GM19438 (cell line): ENCODE measurements around the gene L2HGDH.

Experiments used
- ATAC-seq: cut with Tn5 transposase; IDR thresholded peaks from one replicate; pipeline ENCODE4 v1.9.1; 2021; ENCODE audit warnings: low read depth; ENCODE audit not compliant: unreplicated experiment

The L2HGDH gene

GRCh38 chr14:50231475-50232275, 80.4 kb downstream of the L2HGDH start, which contains the start of gene SOS2:
Gene SOS2, minus strand, starts transcription at chr14:50231578. Its CDS starts 295 bp downstream, at chr14:50231283.
- peak; percentile 85 for ATAC-seq

DNA sequence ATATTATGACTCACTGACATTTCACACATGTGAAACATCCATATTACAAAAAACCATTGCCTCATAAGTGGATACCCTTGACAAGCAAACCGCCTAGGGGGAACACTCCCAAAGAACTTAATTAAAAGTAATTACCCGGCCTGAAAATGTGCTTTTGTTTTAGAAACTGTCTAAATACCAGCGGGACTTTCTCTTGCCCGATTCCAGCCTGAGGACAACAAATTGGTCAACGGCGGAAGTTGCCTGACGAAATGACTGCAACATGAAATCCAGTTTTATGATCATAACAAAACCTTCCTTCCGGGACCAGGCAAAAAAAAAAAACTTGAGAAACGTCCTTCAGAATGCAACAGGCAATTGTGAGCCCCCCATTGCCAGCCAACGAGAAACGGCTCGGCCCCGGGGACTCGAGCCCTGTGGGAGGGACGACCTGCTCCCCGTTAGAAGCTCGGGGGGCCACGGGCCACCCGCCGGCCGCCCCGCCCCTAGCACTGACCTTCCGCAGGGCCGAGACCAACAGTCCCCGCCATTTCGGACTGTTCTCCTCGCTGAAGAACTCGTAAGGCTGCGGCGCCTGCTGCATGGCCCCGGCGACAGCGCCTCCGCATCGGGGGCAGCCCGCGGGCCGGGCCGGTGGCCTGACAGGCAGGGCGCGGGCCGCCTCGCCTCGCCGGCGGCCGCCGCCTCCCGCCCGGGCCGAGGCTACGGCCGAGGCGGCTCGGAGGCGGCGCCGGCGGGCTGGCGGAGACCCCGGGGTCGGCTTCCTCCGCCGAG, 81.1 kb downstream of the L2HGDH start:
- ATAC-seq = peak; percentile 33

DNA sequence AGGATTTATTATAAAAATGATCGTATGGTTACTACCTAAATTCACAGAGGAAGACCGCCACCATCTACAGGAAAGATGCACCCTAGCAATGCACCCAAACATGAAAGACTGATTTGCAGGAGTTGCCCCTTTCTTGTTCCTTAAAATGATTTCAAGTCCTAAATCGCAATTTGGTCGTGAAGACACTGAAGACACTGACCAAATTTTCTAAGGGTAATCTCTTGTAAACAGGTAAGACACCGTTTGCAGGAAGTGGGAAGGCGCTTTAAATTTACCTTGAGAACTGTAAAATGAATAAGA, 81.7 kb downstream of the L2HGDH start:
- no peak for ATAC-seq

DNA sequence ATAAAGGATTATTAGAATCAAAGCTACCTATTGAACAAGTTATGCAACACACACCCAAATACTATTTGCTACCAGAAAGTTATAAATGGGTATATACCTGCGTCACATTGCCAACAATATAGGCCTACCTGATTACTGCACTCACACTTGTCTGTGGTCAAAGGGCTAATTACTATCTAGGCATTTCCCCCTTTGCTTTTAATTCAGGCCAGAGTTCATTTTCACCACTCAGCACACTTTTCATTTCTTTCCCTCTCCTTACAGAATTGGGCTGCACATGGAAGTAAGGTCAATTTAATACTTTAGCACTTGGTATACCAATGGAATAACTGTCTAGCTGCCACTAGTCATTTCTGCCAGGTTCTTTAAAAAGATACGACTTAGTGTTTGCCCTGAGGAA, 82.3 kb downstream of the L2HGDH start:
- ATAC-seq = no peak

GRCh38 chr14:50228313-50228712, 83.7 kb downstream of the L2HGDH start:
- ATAC-seq = no peak

GRCh38 chr14:50225974-50226297, 86.1 kb downstream of the L2HGDH start:
- no peak for ATAC-seq

DNA sequence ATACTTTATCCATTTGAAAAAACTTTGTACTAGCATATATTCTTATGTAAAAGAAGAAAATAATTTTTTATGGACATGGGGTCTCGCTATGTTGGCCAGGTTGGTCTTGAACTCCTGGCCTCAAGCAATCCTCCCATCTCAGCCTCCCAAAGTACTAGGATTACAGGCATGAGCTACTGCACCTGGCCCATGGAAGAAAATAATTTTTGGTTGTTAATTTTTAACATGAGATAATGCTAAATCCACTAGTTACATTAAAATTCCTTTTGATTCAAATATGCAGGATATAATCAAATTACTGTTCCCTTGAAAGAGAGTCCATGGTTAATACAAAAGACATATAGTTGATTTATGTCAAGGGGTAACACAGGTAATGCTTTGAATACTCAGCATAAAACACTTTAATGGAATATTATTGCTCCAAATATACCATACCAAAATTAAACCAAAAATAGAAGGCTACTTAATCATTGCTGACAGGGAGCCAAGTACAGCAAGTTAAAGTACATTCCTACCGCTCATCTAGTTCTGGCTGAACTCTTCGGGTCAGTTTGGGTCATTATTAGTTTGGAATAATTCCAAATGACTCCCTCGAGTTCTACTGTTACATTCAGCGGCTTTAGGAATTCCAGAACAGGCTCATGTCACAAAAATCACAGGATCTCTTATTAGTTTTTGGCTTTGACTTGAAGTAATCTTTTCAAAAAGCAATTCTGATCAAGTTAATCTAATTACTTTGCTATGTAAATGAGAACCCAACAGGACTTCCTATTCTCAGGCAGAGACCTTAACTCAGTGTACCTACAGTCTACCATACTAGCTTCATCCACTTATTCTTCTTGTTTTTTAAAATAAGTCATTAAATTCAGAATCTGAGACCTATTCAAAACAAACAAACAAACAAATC, 86.7 kb downstream of the L2HGDH start:
- no peak for ATAC-seq

DNA sequence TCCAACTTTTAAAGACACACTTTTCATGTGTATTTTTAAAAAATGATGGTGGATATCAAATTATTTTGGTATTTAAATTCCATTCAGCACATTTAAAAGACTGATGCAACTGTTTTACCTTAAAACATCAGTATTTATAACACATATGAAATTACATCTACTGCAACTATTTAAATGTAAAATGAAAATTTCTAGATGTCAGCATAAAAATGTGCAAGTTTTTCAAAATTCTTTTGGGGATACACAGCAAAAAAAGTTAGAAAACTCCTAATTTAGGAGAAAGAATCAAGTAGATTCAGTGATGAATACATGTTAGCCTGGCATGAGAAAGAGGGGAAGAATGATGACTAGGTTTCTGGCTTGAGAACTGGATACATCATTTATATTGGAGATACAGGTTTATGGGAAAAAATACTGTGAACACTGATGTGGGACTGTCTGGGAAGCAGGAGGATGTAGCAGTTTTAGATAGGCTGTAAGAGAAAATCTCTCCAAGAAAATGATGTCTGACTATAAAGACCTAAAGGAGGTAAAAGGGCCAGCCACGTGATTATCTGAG, 89.9 kb downstream of the L2HGDH start:
- no peak for ATAC-seq

DNA sequence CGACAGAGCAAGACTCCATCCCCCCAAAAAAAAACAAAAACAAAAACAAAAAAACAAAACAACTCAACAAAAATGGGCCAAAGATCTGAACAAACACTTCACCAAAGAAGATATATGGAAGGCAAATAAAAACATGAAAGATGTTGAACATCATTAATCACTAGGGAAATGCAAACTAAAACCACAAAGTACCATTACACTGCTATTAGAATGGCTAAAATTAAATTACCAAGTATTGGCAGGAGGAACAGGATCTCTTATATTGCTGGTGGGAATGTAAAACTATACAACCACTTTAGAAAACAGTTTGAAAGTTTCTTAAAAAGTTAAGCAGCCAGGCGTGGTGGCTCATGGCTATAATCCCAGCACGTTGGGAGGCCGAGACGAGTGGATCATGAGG, 93.5 kb downstream of the L2HGDH start:
- no peak for ATAC-seq

GRCh38 chr14:50215416-50215815, 96.6 kb downstream of the L2HGDH start:
- ATAC-seq = no peak

DNA sequence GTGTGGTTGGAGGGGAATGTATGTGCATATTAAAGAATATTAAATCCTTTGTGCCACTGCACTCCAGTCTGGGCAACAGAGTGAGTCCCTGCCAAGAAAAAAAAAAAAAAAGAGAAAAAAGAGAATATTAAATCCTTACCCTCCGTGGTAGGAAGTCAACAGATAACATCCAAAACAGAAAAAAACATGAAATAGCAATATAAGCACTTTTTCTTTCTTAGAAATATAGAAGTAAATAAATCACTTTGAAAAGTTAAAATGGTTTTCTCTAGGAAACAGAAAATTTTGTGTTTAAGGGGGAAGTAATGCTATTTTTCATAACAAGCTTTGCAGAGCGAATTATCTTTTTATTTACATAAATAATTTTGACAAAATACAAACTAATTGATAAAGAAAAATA, 98.2 kb downstream of the L2HGDH start:
- no peak for ATAC-seq

GRCh38 chr14:50212726-50213125, 99.3 kb downstream of the L2HGDH start:
- no peak for ATAC-seq

GRCh38 chr14:50210074-50210473, 102.0 kb downstream of the L2HGDH start:
- ATAC-seq = no peak

GRCh38 chr14:50198499-50198898, 113.5 kb downstream of the L2HGDH start:
- no peak for ATAC-seq

GRCh38 chr14:50191499-50191898, 120.5 kb downstream of the L2HGDH start:
- ATAC-seq = no peak
